Endothelial cell of umbilical vein (primary cell): ENCODE measurements around the gene RGS10. TPM values are rescaled to one million over a fixed set of nuclear protein-coding genes. Genes with fewer than 3 reads are reported as not detected.

Experiments
- BruUV-seq: library from RNA; stranded (reverse); fragments of 400-500 nt; replicated peaks from 2 replicates; lab custom pipeline; 2021; lab: Mats Ljungman, UMichigan
- CTCF ChIA-PET: fragments of 300-600, 350-600 bp; sonication (Branson Sonifier 250); formaldehyde crosslinking; loops from one replicate; lab custom pipeline; 2021; ENCODE audit warnings: antibody characterized with exemption, inconsistent platforms; lab: Charles Lee
- POLR2A ChIA-PET: fragments of 300-600, 350-600 bp; sonication (Branson Sonifier 250); formaldehyde crosslinking; loops from one replicate; lab custom pipeline; 2021; ENCODE audit warnings: antibody characterized with exemption, inconsistent platforms; lab: Charles Lee
- DNase-seq: peaks from one replicate; pipeline ENCODE4 v3.0.0-alpha.2; 2011; ENCODE audit warnings: low read depth, low spot score
- FAIRE-seq: peaks from 2 replicates; lab custom pipeline; 2011; peaks lifted over from hg19 to GRCh38; lab: Jason Lieb, UNC
- H2AFZ ChIP-seq: 2 replicates; pipeline ENCODE4 v1.6.0; 2012; ENCODE audit warnings: low read depth, low read length, control low read depth, inconsistent platforms
- H3K27ac ChIP-seq: 2 replicates; pipeline ENCODE4 v1.5.1; 2011; ENCODE audit warnings: low read depth, mild to moderate bottlenecking, control low read depth, low read length, moderate library complexity; ENCODE audit not compliant: insufficient read depth
- H3K27me3 ChIP-seq, 2 experiments: 2 replicates each; pipeline versions ENCODE4 v1.6.0 to v1.6.1; 2011; ENCODE audit warnings: low read length in 2 of 2, mixed read lengths in 1 of 2; ENCODE audit not compliant: control insufficient read depth in 2 of 2, insufficient read depth in 2 of 2
- H3K36me3 ChIP-seq, 2 experiments: 2 replicates in 1 of 2; 3 replicates in 1 of 2; pipeline ENCODE4 v1.5.1; 2011; ENCODE audit warnings: low read length in 2 of 2, mild to moderate bottlenecking in 1 of 2, moderate library complexity in 1 of 2; ENCODE audit not compliant: control insufficient read depth in 2 of 2, insufficient read depth in 2 of 2; ENCODE audit errors: extremely low read depth in 1 of 2
- H3K4me1 ChIP-seq: 3 replicates; pipeline ENCODE4 v1.5.1; 2011; ENCODE audit warnings: mild to moderate bottlenecking, low read length; ENCODE audit not compliant: control insufficient read depth, insufficient read depth; ENCODE audit errors: extremely low read depth
- H3K4me2 ChIP-seq: 2 replicates; pipeline ENCODE4 v1.6.1; 2011; ENCODE audit warnings: low read length, control low read depth, mixed read lengths; ENCODE audit not compliant: insufficient read depth
- H3K4me3 ChIP-seq, 3 experiments: fragments of 200-600 bp in 1 of 3; sonication (generic), shearing (Covaris generic) in 1 of 3; replicated peaks in 1 of 3; 2 replicates each; pipeline ENCODE4 v1.5.1; 2011 to 2016; ENCODE audit warnings: control low read depth in 3 of 3, low read length in 3 of 3, mild to moderate bottlenecking in 2 of 3, inconsistent platforms in 1 of 3, low read depth in 1 of 3, moderate library complexity in 1 of 3; ENCODE audit not compliant: insufficient read depth in 1 of 3
- H3K79me2 ChIP-seq: 2 replicates; pipeline ENCODE4 v1.6.0; 2012; ENCODE audit warnings: low read length, inconsistent platforms; ENCODE audit not compliant: control insufficient read depth, insufficient read depth
- H3K9ac ChIP-seq: replicated peaks from 2 replicates; pipeline ENCODE3; 2011; ENCODE audit warnings: low read length, control low read depth; ENCODE audit not compliant: insufficient read depth; ENCODE audit errors: extremely low read depth
- H3K9me1 ChIP-seq: replicated peaks from 3 replicates; pipeline ENCODE4 v1.6.0; 2011; ENCODE audit warnings: mild to moderate bottlenecking, low read length; ENCODE audit not compliant: control insufficient read depth, insufficient read depth; ENCODE audit errors: extremely low read depth
- H3K9me3 ChIP-seq: replicated peaks from 2 replicates; pipeline ENCODE4 v1.5.1; 2012; ENCODE audit warnings: low read length, inconsistent platforms; ENCODE audit not compliant: control insufficient read depth, insufficient read depth
- H4K20me1 ChIP-seq: replicated peaks from 2 replicates; pipeline ENCODE3; 2011; ENCODE audit warnings: mild to moderate bottlenecking, low read length; ENCODE audit not compliant: control insufficient read depth, insufficient read depth; ENCODE audit errors: extremely low read depth
- EZH2 ChIP-seq: IDR thresholded peaks from 2 replicates; pipeline ENCODE4 v1.6.1; 2012; ENCODE audit warnings: borderline replicate concordance, low read depth, mild to moderate bottlenecking, moderate library complexity, low read length, inconsistent platforms; ENCODE audit not compliant: severe bottlenecking
- FOS ChIP-seq: IDR thresholded peaks from 2 replicates; pipeline ENCODE4 v1.6.1; 2011; ENCODE audit warnings: mild to moderate bottlenecking, low read length, moderate library complexity, borderline replicate concordance; ENCODE audit not compliant: insufficient read depth
- GATA2 ChIP-seq: IDR thresholded peaks from 2 replicates; pipeline ENCODE4 v1.7.0; 2011; ENCODE audit warnings: low read depth, mild to moderate bottlenecking, moderate library complexity, mixed read lengths, low read length; ENCODE audit not compliant: insufficient read length, insufficient read depth
- JUN ChIP-seq: IDR thresholded peaks from 2 replicates; pipeline ENCODE4 v1.6.1; 2011; ENCODE audit warnings: borderline replicate concordance, low read depth; ENCODE audit not compliant: insufficient read length, insufficient read depth
- MYC ChIP-seq: IDR thresholded peaks from one replicate; pipeline ENCODE4 v1.6.1; 2011; ENCODE audit warnings: mild to moderate bottlenecking, low read depth, low read length
- POLR2A ChIP-seq: IDR thresholded peaks from 2 replicates; pipeline ENCODE4 v1.6.1; 2012; ENCODE audit warnings: low read depth, mild to moderate bottlenecking, control low read depth, low read length
- POLR2AphosphoS5 ChIP-seq: IDR thresholded peaks from 2 replicates; pipeline ENCODE4 v1.6.1; 2012; ENCODE audit warnings: low read depth, mild to moderate bottlenecking, control low read depth, low read length, moderate library complexity; ENCODE audit not compliant: insufficient read depth
- dilution Hi-C: fragments of 300-500 bp; cut with MboI; formaldehyde crosslinking; loops from one replicate; pipeline ENCODE4 v1.15.0; 2019; ENCODE audit warnings: low sequenced_read_pairs; ENCODE audit not compliant: extremely low pct_ligation_motif_present
- intact Hi-C: fragments of 100-400 bp; cut with micrococcal nuclease; formaldehyde crosslinking; loops from one replicate; pipeline ENCODE4 v1.10.0; 2022
- polyA plus RNA-seq, 4 experiments: library from polyadenylated mRNA; depleted of rRNA in 3 of 4; stranded (reverse) in 3 of 4; unstranded in 1 of 4; fragments of >200 nt; gene quantifications; 2 replicates each; pipeline versions ENCODE4 v1.2.1 to v1.2.3, GENCODE V29; 2011 to 2012; ENCODE audit warnings: missing spikeins in 1 of 4
- total RNA-seq: library from RNA; stranded (reverse); gene quantifications from 2 replicates; pipeline ENCODE4 v1.2.3, GENCODE V29; 2021
- TF ChIP-seq, protein P1 (sequence below): IDR thresholded peaks from 2 replicates; pipeline ENCODE4 v1.6.1; 2011; ENCODE audit not compliant: insufficient read depth, insufficient read length
- TF ChIP-seq, protein P2 (sequence below), 2 donors: IDR thresholded peaks; 1 replicate in 1 of 2; 2 replicates in 1 of 2; pipeline ENCODE4 v1.5.1; 2011; ENCODE audit warnings: low read length in 2 of 2, mild to moderate bottlenecking in 2 of 2, moderate library complexity in 2 of 2, control low read depth in 1 of 2, inconsistent platforms in 1 of 2, low read depth in 1 of 2; ENCODE audit not compliant: insufficient read depth in 1 of 2; ENCODE audit errors: extremely low read depth in 1 of 2

RGS10 gene
- total and polyA plus RNA-seq, 2 donors (not counting 3 experiments of a cell fraction or from before 2014, with no cell fraction given), result 7.8 to 22.4 TPM

DNA sequence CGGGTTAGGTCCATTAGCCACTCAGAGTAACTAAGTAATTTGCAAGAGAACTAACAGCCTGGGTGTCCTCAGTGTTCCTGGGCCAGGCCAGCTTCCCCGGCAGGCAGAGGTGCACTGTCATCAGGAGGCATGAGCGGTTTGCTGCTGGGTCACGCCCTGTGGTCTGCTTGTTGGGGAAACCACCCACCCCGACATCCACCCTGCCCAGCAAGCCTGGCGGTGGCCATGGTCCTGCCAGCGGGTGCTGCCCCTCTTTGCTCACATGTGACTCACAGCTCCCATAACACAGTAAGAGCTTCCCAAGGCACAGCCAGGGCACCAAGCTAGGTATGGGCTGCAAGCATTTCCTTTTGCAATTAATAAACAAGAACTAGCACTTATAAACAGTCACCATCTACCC, 75.9 kb downstream of the RGS10 start:
- FAIRE-seq, result no peak
- Histone ChIP-seq H3K9ac (no peak overlapping the region), H3K79me2 (no peaks in the 10 kb centered on the region), H3K4me1 (no peaks in the 10 kb centered on the region), H3K36me3 (no peaks in the 10 kb centered on the region), H3K9me1 (no peaks in the 10 kb centered on the region), H2AFZ (no peak overlapping the region), H4K20me1 (no peaks in the 10 kb centered on the region), H3K4me2 (no peak overlapping the region), H3K27ac (no peak overlapping the region), H3K27me3 (peaks cover 8 to 22% of the 10 kb centered on the region in 2 experiments), H3K4me3 (no peak overlapping the region), H3K9me3 (no peaks in the 10 kb centered on the region)
- no TSS peak for BruUV-seq
- dilution Hi-C loops, result no loop called here
- DNase-seq, result no peak
- intact Hi-C loops, result no loop called here
- TF ChIP-seq, protein P1, sequence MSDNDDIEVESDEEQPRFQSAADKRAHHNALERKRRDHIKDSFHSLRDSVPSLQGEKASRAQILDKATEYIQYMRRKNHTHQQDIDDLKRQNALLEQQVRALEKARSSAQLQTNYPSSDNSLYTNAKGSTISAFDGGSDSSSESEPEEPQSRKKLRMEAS, result no peak
- TF ChIP-seq, protein P2, sequence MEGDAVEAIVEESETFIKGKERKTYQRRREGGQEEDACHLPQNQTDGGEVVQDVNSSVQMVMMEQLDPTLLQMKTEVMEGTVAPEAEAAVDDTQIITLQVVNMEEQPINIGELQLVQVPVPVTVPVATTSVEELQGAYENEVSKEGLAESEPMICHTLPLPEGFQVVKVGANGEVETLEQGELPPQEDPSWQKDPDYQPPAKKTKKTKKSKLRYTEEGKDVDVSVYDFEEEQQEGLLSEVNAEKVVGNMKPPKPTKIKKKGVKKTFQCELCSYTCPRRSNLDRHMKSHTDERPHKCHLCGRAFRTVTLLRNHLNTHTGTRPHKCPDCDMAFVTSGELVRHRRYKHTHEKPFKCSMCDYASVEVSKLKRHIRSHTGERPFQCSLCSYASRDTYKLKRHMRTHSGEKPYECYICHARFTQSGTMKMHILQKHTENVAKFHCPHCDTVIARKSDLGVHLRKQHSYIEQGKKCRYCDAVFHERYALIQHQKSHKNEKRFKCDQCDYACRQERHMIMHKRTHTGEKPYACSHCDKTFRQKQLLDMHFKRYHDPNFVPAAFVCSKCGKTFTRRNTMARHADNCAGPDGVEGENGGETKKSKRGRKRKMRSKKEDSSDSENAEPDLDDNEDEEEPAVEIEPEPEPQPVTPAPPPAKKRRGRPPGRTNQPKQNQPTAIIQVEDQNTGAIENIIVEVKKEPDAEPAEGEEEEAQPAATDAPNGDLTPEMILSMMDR (IDR thresholded peaks at IDR 0.05; ENCODE audit: extremely low read depth in 1 of 2, insufficient read depth in 1 of 2, low read depth in 1 of 2, low read length in 2 of 2), result no peak
- TF ChIP-seq JUN, result no peak
- no peak for TF ChIP-seq POLR2AphosphoS5
- TF ChIP-seq MYC, result no peak
- no peak for TF ChIP-seq FOS
- TF ChIP-seq POLR2A, result no peak
- TF ChIP-seq EZH2, result no peak
- TF ChIP-seq GATA2, result no peak
- CTCF ChIA-PET, result interaction anchor here (1.2 to 2.1 kb wide), 3 partner anchors 10 to 76 kb away, joined by 3 to 11 read pairs (median 4); no protein-coding TSS in a partner anchor
- POLR2A ChIA-PET, result no interaction called here
